Measurements from ENCODE around the gene INSIG1.

The INSIG1 gene

DNA sequence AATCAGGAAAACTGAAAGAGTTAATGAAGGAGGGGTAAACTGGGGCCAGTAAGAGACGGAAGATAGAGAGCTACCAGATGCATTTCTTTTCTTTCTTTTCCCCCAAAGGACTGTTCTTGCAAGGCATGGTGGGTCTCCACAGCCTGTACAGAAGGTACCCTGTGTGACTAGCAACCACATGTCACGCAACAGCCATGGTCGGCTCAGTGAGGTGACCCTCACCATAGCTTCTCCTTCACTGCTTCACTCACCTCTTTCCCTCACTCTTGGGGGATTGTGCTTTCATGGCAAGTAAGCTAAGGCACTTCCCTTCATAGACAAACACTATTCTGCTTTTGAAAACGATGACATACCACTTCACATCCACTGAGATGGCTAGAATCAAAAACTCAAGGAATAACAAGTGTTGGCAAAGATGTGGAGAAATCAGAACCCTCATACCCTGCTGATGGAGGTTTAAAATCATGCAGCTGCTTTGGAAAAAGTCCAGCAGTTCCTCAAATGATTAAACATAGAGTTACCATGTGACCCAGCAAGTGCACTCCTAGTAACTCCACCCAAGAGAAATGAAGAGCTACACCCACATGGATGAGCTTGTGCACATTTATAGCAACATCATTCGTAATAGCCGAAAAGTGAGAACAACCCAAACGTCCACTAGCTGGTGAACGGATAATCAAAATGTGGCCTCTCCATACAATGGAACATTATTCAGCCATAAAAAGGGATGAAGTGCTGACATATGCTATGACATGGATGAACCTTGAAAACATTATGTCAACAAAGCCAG lies 3.8 kb upstream of the INSIG1 start:
- POLR2A ChIA-PET, result interaction anchor here (0.5 to 0.8 kb wide), 2 partner anchors 11 to 24 kb away, joined by 3 to 4 read pairs; no protein-coding TSS in a partner anchor
- TF ChIP-seq SP1 (IDR thresholded peaks at IDR 0.05), result no peak
- no peak for TF ChIP-seq NFRKB (IDR thresholded peaks at IDR 0.05)
- TF ChIP-seq TARDBP (IDR thresholded peaks at IDR 0.05), result no peak
- no peak for TF ChIP-seq ARNT (IDR thresholded peaks at IDR 0.05)
- no peak for TF ChIP-seq FOXK2 (IDR thresholded peaks at IDR 0.05)
- no peak for TF ChIP-seq ELF4 (IDR thresholded peaks at IDR 0.05)
- no peak for TF ChIP-seq L3MBTL2 (conservative IDR thresholded peaks at IDR 0.05)
- TF ChIP-seq BHLHE40 (IDR thresholded peaks at IDR 0.05; ENCODE audit: borderline replicate concordance), result no peak
- no peak for TF ChIP-seq FOXM1 (IDR thresholded peaks at IDR 0.05; ENCODE audit: borderline replicate concordance)
- no peak for TF ChIP-seq FOXA1 (IDR thresholded peaks at IDR 0.05)
- TF ChIP-seq CTBP1 (IDR thresholded peaks at IDR 0.05; ENCODE audit: borderline replicate concordance), result no peak
- TF ChIP-seq, protein P1, sequence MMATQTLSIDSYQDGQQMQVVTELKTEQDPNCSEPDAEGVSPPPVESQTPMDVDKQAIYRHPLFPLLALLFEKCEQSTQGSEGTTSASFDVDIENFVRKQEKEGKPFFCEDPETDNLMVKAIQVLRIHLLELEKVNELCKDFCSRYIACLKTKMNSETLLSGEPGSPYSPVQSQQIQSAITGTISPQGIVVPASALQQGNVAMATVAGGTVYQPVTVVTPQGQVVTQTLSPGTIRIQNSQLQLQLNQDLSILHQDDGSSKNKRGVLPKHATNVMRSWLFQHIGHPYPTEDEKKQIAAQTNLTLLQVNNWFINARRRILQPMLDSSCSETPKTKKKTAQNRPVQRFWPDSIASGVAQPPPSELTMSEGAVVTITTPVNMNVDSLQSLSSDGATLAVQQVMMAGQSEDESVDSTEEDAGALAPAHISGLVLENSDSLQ (IDR thresholded peaks at IDR 0.05), result no peak
- no peak for TF ChIP-seq HDGF (IDR thresholded peaks at IDR 0.05; ENCODE audit: borderline replicate concordance)
- no peak for TF ChIP-seq SUZ12 (IDR thresholded peaks at IDR 0.05)
- CTCF ChIA-PET, result no interaction called here
- no peak for DNase-seq (ENCODE audit: extremely low spot score)

DNA sequence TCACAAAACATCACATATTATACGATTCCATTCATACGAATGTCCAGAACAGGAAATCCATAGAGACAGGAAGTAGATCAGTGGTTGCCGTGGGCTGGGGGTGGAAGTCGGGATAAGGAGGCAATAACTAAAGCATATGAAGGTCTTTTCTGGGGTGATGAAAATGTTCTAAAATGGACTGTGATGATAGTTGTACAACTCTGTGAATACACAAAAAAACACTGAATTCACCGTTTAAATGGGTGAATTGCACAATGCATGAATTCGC lies 3.2 kb upstream of the INSIG1 start:
- no peak for DNase-seq (ENCODE audit: extremely low spot score)
- POLR2A ChIA-PET, result interaction anchor here (0.5 to 3.5 kb wide), 2 partner anchors 23 to 89 kb away, joined by 3 to 28 read pairs; no protein-coding TSS in a partner anchor
- CTCF ChIA-PET, result no interaction called here
- TF ChIP-seq LEF1 (IDR thresholded peaks at IDR 0.05; ENCODE audit: borderline replicate concordance) (no peak), CTBP1 (IDR thresholded peaks at IDR 0.05; ENCODE audit: borderline replicate concordance) (no peak), ARNT (IDR thresholded peaks at IDR 0.05) (no peak), FOXA1 (IDR thresholded peaks at IDR 0.05) (no peak), ELF4 (IDR thresholded peaks at IDR 0.05) (no peak), NFRKB (IDR thresholded peaks at IDR 0.05) (no peak), FOXM1 (IDR thresholded peaks at IDR 0.05; ENCODE audit: borderline replicate concordance) (no peak), HDGF (IDR thresholded peaks at IDR 0.05; ENCODE audit: borderline replicate concordance) (no peak), FOXK2 (IDR thresholded peaks at IDR 0.05) (no peak), SUZ12 (IDR thresholded peaks at IDR 0.05) (no peak), TARDBP (IDR thresholded peaks at IDR 0.05) (no peak), ZNF384 (IDR thresholded peaks at IDR 0.05) (no peak), BHLHE40 (IDR thresholded peaks at IDR 0.05; ENCODE audit: borderline replicate concordance) (no peak), SP1 (IDR thresholded peaks at IDR 0.05) (no peak), L3MBTL2 (conservative IDR thresholded peaks at IDR 0.05) (no peak)
- TF ChIP-seq, protein P1 (IDR thresholded peaks at IDR 0.05), result no peak

DNA sequence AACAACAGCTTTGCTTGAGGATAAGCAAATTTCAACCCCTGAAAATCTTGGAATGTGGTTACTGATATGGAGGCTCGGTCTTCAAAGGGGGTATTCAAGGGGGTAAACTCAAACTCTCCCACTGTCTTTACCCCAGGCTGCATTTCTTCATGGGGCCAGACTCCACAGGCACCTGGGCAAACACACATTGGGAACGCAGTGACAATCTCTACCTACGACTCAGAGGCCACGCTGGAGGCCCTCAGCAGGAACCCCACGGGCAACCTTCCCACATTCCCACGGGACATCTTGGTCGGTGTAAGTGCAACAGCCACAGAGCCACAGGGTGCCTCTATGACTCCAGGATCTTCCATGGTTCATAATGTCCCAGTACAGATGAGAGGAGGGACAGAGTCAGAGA lies 2.2 kb upstream of the INSIG1 start:
- no peak for DNase-seq (ENCODE audit: extremely low spot score)
- CTCF ChIA-PET, result no interaction called here
- TF ChIP-seq FOXA1 (IDR thresholded peaks at IDR 0.05) (no peak), ARNT (IDR thresholded peaks at IDR 0.05) (no peak), ELF4 (IDR thresholded peaks at IDR 0.05) (no peak), FOXK2 (IDR thresholded peaks at IDR 0.05) (no peak), HDGF (IDR thresholded peaks at IDR 0.05; ENCODE audit: borderline replicate concordance) (no peak), TARDBP (IDR thresholded peaks at IDR 0.05) (no peak), L3MBTL2 (conservative IDR thresholded peaks at IDR 0.05) (no peak), FOXM1 (IDR thresholded peaks at IDR 0.05; ENCODE audit: borderline replicate concordance) (no peak), NFRKB (IDR thresholded peaks at IDR 0.05) (no peak), CTBP1 (IDR thresholded peaks at IDR 0.05; ENCODE audit: borderline replicate concordance) (no peak), LEF1 (IDR thresholded peaks at IDR 0.05; ENCODE audit: borderline replicate concordance) (no peak), SUZ12 (IDR thresholded peaks at IDR 0.05) (no peak), BHLHE40 (IDR thresholded peaks at IDR 0.05; ENCODE audit: borderline replicate concordance) (no peak), SP1 (IDR thresholded peaks at IDR 0.05) (no peak), ZNF384 (IDR thresholded peaks at IDR 0.05) (no peak)
- TF ChIP-seq, protein P1 (IDR thresholded peaks at IDR 0.05), result no peak
- POLR2A ChIA-PET, result interaction anchor here (1.1 to 3.5 kb wide), 5 partner anchors 8 to 286 kb away, joined by 4 to 28 read pairs (median 6); no protein-coding TSS in a partner anchor

DNA sequence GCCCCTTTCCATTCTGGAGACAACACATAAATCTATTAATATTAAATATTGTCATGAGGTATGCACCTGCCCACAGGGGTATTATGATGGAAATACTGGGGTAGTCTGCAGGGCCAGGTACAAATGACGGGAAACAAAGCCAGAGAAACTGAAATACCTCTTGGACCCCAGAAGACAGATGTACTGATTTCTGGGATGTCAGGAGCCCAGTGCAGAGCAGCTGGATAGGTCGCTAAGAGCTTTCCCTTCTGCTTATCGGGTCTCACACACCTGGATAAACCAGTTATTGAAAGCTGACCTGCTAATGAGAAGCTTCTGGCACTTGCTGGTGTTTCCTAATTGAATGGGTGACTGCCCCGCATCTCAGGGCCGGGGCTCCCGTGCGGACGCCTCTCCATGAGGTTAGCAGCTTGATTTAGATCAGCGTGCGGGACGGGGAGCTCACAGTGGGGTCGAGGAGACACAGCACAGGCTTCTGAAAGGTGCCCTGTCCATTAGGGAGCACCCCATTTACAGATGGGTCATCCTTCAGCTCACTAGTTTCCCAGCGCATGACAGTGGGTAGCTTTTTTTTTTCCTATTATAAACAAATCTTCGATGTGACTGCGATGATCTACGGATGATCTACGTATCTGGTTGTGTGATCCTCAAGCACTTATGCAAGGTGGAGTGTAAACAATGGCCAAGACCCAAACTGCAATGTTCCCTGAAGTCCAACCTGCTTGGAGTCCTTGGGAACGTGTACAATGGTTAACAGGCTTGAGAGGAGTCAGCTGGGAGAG lies 1.5 kb upstream of the INSIG1 start:
- TF ChIP-seq, protein P1 (IDR thresholded peaks at IDR 0.05), result no peak
- TF ChIP-seq TARDBP (IDR thresholded peaks at IDR 0.05) (no peak), CTBP1 (IDR thresholded peaks at IDR 0.05; ENCODE audit: borderline replicate concordance) (no peak), L3MBTL2 (conservative IDR thresholded peaks at IDR 0.05) (no peak), SP1 (IDR thresholded peaks at IDR 0.05) (no peak)
- CTCF ChIA-PET, result interaction anchor here (0.6 to 0.7 kb wide), 2 partner anchors 307 to 348 kb away, joined by 3 read pairs; no protein-coding TSS in a partner anchor
- no peak for DNase-seq (ENCODE audit: extremely low spot score)
- POLR2A ChIA-PET, result interaction anchor here (0.9 to 3.5 kb wide), 11 partner anchors 9 to 287 kb away, joined by 3 to 28 read pairs (median 5); no protein-coding TSS in a partner anchor

All from HEK293T (cell line).